PFSK-1 (cell line): Measurements from ENCODE around the gene EPAS1.

ENCODE experiments used
- FOXP2 ChIP-seq: optimal IDR thresholded peaks from 2 replicates; pipeline ENCODE3; 2011; ENCODE audit warnings: borderline replicate concordance, control low read depth, inconsistent platforms; ENCODE audit not compliant: insufficient read depth; ENCODE audit errors: extremely low read length, extremely low read depth
- POLR2AphosphoS5 ChIP-seq: IDR thresholded peaks from 2 replicates; pipeline ENCODE4 v1.6.1; 2012; ENCODE audit warnings: low read depth, mild to moderate bottlenecking, control low read depth, low read length, moderate library complexity
- REST ChIP-seq, 2 experiments: IDR thresholded peaks; 2 replicates each; pipeline versions ENCODE4 v1.6.1 to v1.8.0; 2011 to 2012; ENCODE audit warnings: low read depth in 2 of 2, low read length in 2 of 2, control low read depth in 1 of 2, inconsistent platforms in 1 of 2, mild to moderate bottlenecking in 1 of 2, moderate library complexity in 1 of 2; ENCODE audit not compliant: insufficient read depth in 1 of 2
- SIN3A ChIP-seq: IDR thresholded peaks from 2 replicates; pipeline ENCODE4 v1.6.1; 2012; ENCODE audit warnings: mild to moderate bottlenecking, low read length, moderate library complexity, borderline replicate concordance; ENCODE audit not compliant: insufficient read depth

GRCh38 chr2:46364797-46365457, 67.7 kb downstream of the EPAS1 start:
- TF ChIP-seq REST (IDR thresholded peaks at IDR 0.05; ENCODE audit: insufficient read depth in 1 of 2, low read depth in 2 of 2, low read length in 2 of 2) (no peak), POLR2AphosphoS5 (no peak), SIN3A (no peak), FOXP2 (no peak)
